H9 (cell line): Measurements from ENCODE around the gene RASGEF1C. TPM values are rescaled to one million over a fixed set of nuclear protein-coding genes. Genes with fewer than 3 reads are reported as not detected.

Experiments
- DNase-seq: peaks from one replicate; pipeline ENCODE4 v3.0.0-alpha.2; 2017
- H2AFZ ChIP-seq: one replicate; pipeline ENCODE4 v1.6.1; 2013; ENCODE audit warnings: mild to moderate bottlenecking, low read length, control low read depth, moderate library complexity
- H2AK5ac ChIP-seq: 2 replicates; pipeline ENCODE4 v1.6.1; 2013; ENCODE audit warnings: low read length, control low read depth, mixed read lengths; ENCODE audit not compliant: insufficient read length
- H2BK120ac ChIP-seq: one replicate; pipeline ENCODE4 v1.6.1; 2013; ENCODE audit warnings: low read depth, mild to moderate bottlenecking, low read length, control low read depth, inconsistent platforms; ENCODE audit not compliant: poor library complexity, severe bottlenecking
- H2BK12ac ChIP-seq: 2 replicates; pipeline ENCODE4 v1.6.1; 2013; ENCODE audit warnings: low read length, control low read depth, mixed read lengths, low read depth; ENCODE audit not compliant: insufficient read length
- H2BK15ac ChIP-seq: 2 replicates; pipeline ENCODE4 v1.6.1; 2013; ENCODE audit warnings: low read depth, low read length, control low read depth
- H2BK20ac ChIP-seq: one replicate; pipeline ENCODE4 v1.6.1; 2013; ENCODE audit warnings: low read depth, mild to moderate bottlenecking, low read length, control low read depth, inconsistent platforms; ENCODE audit not compliant: poor library complexity, severe bottlenecking
- H2BK5ac ChIP-seq: 2 replicates; pipeline ENCODE4 v1.6.1; 2013; ENCODE audit warnings: low read length, control low read depth, mixed read lengths; ENCODE audit not compliant: insufficient read length
- H3K14ac ChIP-seq: 2 replicates; pipeline ENCODE4 v1.6.1; 2013; ENCODE audit warnings: low read length, control low read depth; ENCODE audit not compliant: insufficient read depth
- H3K18ac ChIP-seq: 2 replicates; pipeline ENCODE4 v1.6.1; 2013; ENCODE audit warnings: low read depth, mild to moderate bottlenecking, mixed read lengths, low read length, control low read depth; ENCODE audit not compliant: insufficient read length
- H3K23ac ChIP-seq: 2 replicates; pipeline ENCODE4 v1.6.1; 2013; ENCODE audit warnings: low read length, control low read depth, mixed read lengths, low read depth; ENCODE audit not compliant: insufficient read length
- H3K23me2 ChIP-seq: 2 replicates; pipeline ENCODE4 v1.6.1; 2013; ENCODE audit warnings: low read depth, mild to moderate bottlenecking, mixed read lengths, low read length, control low read depth; ENCODE audit not compliant: insufficient read length, poor library complexity, severe bottlenecking
- H3K27ac ChIP-seq: 2 replicates; pipeline ENCODE4 v1.5.1; 2013; ENCODE audit warnings: low read length, control low read depth, mixed read lengths, low read depth; ENCODE audit not compliant: insufficient read length
- H3K27me3 ChIP-seq: 2 replicates; pipeline ENCODE4 v1.6.1; 2013; ENCODE audit warnings: low read length, control low read depth, inconsistent platforms; ENCODE audit not compliant: insufficient read depth
- H3K4ac ChIP-seq: 2 replicates; pipeline ENCODE4 v1.6.1; 2013; ENCODE audit warnings: low read depth, mild to moderate bottlenecking, control low read depth, inconsistent platforms, low read length, moderate library complexity
- H3K4me1 ChIP-seq: 2 replicates; pipeline ENCODE4 v1.6.1; 2013; ENCODE audit warnings: low read length, control low read depth, inconsistent platforms; ENCODE audit not compliant: insufficient read depth
- H3K4me2 ChIP-seq: 2 replicates; pipeline ENCODE4 v1.6.1; 2013; ENCODE audit warnings: low read length, control low read depth, mixed read lengths; ENCODE audit not compliant: insufficient read length, insufficient read depth
- H3K56ac ChIP-seq: 2 replicates; pipeline ENCODE4 v1.6.1; 2013; ENCODE audit warnings: low read depth, mild to moderate bottlenecking, mixed read lengths, low read length, control low read depth; ENCODE audit not compliant: insufficient read length
- H3K79me1 ChIP-seq: 2 replicates; pipeline ENCODE4 v1.6.1; 2013; ENCODE audit warnings: low read depth, mild to moderate bottlenecking, moderate library complexity, low read length, control low read depth, inconsistent platforms; ENCODE audit not compliant: insufficient read depth, poor library complexity, severe bottlenecking
- H3K79me2 ChIP-seq: 2 replicates; pipeline ENCODE4 v1.6.1; 2013; ENCODE audit warnings: low read length, control low read depth, inconsistent platforms; ENCODE audit not compliant: insufficient read depth
- H3K9ac ChIP-seq: 2 replicates; pipeline ENCODE4 v1.6.1; 2013; ENCODE audit warnings: low read length, control low read depth, mixed read lengths; ENCODE audit not compliant: insufficient read length; ENCODE audit errors: extremely low read depth
- H3K9me3 ChIP-seq: one replicate; pipeline ENCODE4 v1.6.1; 2013; ENCODE audit warnings: low read depth, low read length, inconsistent platforms; ENCODE audit not compliant: control insufficient read depth
- H3T11ph ChIP-seq: one replicate; pipeline ENCODE4 v1.6.1; 2013; ENCODE audit warnings: mild to moderate bottlenecking, low read length, control low read depth, inconsistent platforms
- H4K20me1 ChIP-seq: one replicate; pipeline ENCODE4 v1.6.1; 2013; ENCODE audit not compliant: control insufficient read depth, insufficient read length, insufficient read depth
- H4K5ac ChIP-seq: 2 replicates; pipeline ENCODE4 v1.6.1; 2013; ENCODE audit warnings: low read depth, mild to moderate bottlenecking, mixed read lengths, low read length, control low read depth; ENCODE audit not compliant: insufficient read length
- H4K8ac ChIP-seq: replicated peaks from 2 replicates; pipeline ENCODE4 v1.6.1; 2013; ENCODE audit warnings: low read length, control low read depth, mixed read lengths, low read depth; ENCODE audit not compliant: insufficient read length
- H4K91ac ChIP-seq: 2 replicates; pipeline ENCODE4 v1.6.1; 2013; ENCODE audit warnings: low read depth, mild to moderate bottlenecking, moderate library complexity, mixed read lengths, low read length, control low read depth; ENCODE audit not compliant: insufficient read length
- H3K27ac Mint-ChIP-seq, 3 experiments: 2 replicates in 2 of 3; 3 replicates in 1 of 3; pipeline ENCODE4 v1.8.0; 2020 to 2021; ENCODE audit warnings: mixed read lengths in 3 of 3, mild to moderate bottlenecking in 1 of 3, moderate library complexity in 1 of 3
- H3K27me3 Mint-ChIP-seq: 2 replicates; pipeline ENCODE4 v1.8.0; 2021; ENCODE audit warnings: low read depth, mild to moderate bottlenecking, moderate library complexity, mixed read lengths
- H3K36me3 Mint-ChIP-seq, 3 experiments: 2 replicates in 2 of 3; 3 replicates in 1 of 3; pipeline ENCODE4 v1.8.0; 2020 to 2021; ENCODE audit warnings: low read depth in 3 of 3, mixed read lengths in 3 of 3; ENCODE audit not compliant: insufficient read depth in 1 of 3
- H3K4me1 Mint-ChIP-seq, 2 experiments: 2 replicates each; pipeline ENCODE4 v1.8.0; 2020; ENCODE audit warnings: mixed read lengths in 2 of 2
- H3K4me3 Mint-ChIP-seq, 2 experiments: 2 replicates in 1 of 2; 3 replicates in 1 of 2; pipeline ENCODE4 v1.8.0; 2020 to 2021; ENCODE audit warnings: mild to moderate bottlenecking in 2 of 2, mixed read lengths in 2 of 2, moderate library complexity in 1 of 2
- H3K9me3 Mint-ChIP-seq, 2 experiments: 2 replicates in 1 of 2; 3 replicates in 1 of 2; pipeline ENCODE4 v1.8.0; 2020; ENCODE audit warnings: mild to moderate bottlenecking in 2 of 2, mixed read lengths in 2 of 2, moderate library complexity in 1 of 2
- WGBS: extraction: QIAGEN DNeasy Blood & Tissue Kit; methylation state at CpG from one replicate; pipeline ENCODE4 v1.1.7; 2013; ENCODE audit warnings: missing lambda C conversion rate, low lambda C conversion rate, mixed read lengths; ENCODE audit not compliant: insufficient read length; ENCODE audit errors: extremely low coverage; 5-methylcytosine and 5-hydroxymethylcytosine counted together
- total RNA-seq: library from RNA; stranded (reverse); gene quantifications from 2 replicates; pipeline ENCODE4 v1.2.1, GENCODE V29; 2021
- TF ChIP-seq, protein P1 (sequence below): fragments of 200-600 bp; sonication (generic); conservative IDR thresholded peaks from 3 replicates; pipeline ENCODE4 v1.8.0; 2021; ENCODE audit warnings: antibody characterized with exemption, mild to moderate bottlenecking

RASGEF1C gene
- total RNA-seq, 1 experiment from 2014 or later: 0.83 TPM

DNA sequence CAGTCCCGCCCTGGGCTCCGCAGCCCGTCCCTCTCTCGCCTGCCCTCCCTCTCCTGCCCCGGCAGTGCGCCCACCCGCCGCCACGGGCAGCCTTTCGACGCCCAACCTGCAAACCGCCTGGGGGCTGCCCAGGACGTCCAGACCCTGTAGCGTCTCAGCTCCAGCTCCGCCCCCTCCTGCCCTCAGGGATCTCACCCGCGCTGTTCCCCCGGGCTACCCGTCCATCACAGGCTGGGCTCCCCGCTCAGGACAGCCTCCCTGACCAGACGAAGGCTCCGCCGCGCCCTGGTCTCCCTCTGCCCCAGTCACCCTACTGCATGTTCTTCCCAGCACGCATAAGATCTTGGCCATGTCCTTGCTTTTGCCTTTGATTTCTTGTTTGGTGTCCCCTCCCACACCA is 1.4 kb downstream of the RASGEF1C start:
- Histone ChIP-seq H4K5ac (no peak overlapping the region), H3K14ac (no peak overlapping the region), H3K56ac (no peak overlapping the region), H3K18ac (no peak overlapping the region), H3K4me2 (no peak overlapping the region), H3T11ph (no peak overlapping the region), H2AFZ (no peak overlapping the region), H4K91ac (no peak overlapping the region), H4K20me1 (no peaks in the 10 kb centered on the region), H4K8ac (no peak overlapping the region), H3K27me3 (peaks cover 7% of the 10 kb centered on the region; the same call in 1 of the 2 replicates), H3K27ac (no peak overlapping the region), H2BK15ac (no peak overlapping the region), H2BK5ac (no peak overlapping the region), H2BK120ac (no peak overlapping the region), H3K4me1 (no peaks in the 10 kb centered on the region), H3K79me2 (no peaks in the 10 kb centered on the region), H2BK12ac (no peak overlapping the region), H3K23ac (no peak overlapping the region), H3K79me1 (no peaks in the 10 kb centered on the region), H3K9me3 (no peaks in the 10 kb centered on the region), H3K23me2 (no peaks in the 10 kb centered on the region), H2AK5ac (no peak overlapping the region), H3K9ac (no peak overlapping the region), H2BK20ac (no peak overlapping the region), H3K4ac (no peak overlapping the region)
- Mint-ChIP-seq H3K27me3 (peaks cover 34% of the 10 kb centered on the region), H3K9me3 (0 out of 5 replicates have a peak, but pooled peaks cover 0 to 4% of the 10 kb centered on the region in 2 experiments), H3K4me3 (peak overlapping the region; percentile 52 to 60; a peak in 3 of 5 replicates), H3K4me1 (peaks cover 8 to 9% of the 10 kb centered on the region in 2 experiments; a peak in 3 of 4 replicates), H3K27ac (no peak overlapping the region), H3K36me3 (no peaks in the 10 kb centered on the region; a peak in 1 of 7 replicates)
- TF ChIP-seq, protein P1, sequence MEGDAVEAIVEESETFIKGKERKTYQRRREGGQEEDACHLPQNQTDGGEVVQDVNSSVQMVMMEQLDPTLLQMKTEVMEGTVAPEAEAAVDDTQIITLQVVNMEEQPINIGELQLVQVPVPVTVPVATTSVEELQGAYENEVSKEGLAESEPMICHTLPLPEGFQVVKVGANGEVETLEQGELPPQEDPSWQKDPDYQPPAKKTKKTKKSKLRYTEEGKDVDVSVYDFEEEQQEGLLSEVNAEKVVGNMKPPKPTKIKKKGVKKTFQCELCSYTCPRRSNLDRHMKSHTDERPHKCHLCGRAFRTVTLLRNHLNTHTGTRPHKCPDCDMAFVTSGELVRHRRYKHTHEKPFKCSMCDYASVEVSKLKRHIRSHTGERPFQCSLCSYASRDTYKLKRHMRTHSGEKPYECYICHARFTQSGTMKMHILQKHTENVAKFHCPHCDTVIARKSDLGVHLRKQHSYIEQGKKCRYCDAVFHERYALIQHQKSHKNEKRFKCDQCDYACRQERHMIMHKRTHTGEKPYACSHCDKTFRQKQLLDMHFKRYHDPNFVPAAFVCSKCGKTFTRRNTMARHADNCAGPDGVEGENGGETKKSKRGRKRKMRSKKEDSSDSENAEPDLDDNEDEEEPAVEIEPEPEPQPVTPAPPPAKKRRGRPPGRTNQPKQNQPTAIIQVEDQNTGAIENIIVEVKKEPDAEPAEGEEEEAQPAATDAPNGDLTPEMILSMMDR: no peak
- no CpG with 5 or more reads among the region's 25 CpGs for WGBS
- DNase-seq: peak; percentile 65
